Calu3 (cell line): ENCODE measurements around the gene KY. TPM values are rescaled to one million over a fixed set of nuclear protein-coding genes. Genes with fewer than 3 reads are reported as not detected.
A peak's percentile ranks its signal among the peaks of the same experiment; 100 is the strongest.

ENCODE experiments used
- BruUV-seq: library from RNA; stranded (reverse); fragments of 400-500 nt; replicated peaks from 2 replicates; lab custom pipeline; 2021; lab: Mats Ljungman, UMichigan
- CTCF ChIA-PET: fragments of 300-600 bp; sonication (Branson Sonifier 250); formaldehyde crosslinking; loops from one replicate; lab custom pipeline; 2022; ENCODE audit warnings: antibody characterized with exemption; lab: Charles Lee
- DNase-seq: peaks from one replicate; pipeline ENCODE4 v3.0.0; 2022
- H3K27ac Mint-ChIP-seq: one replicate; pipeline ENCODE4 v1.8.0; 2022; ENCODE audit warnings: mixed read lengths; ENCODE audit not compliant: unreplicated experiment
- H3K27me3 Mint-ChIP-seq: one replicate; pipeline ENCODE4 v1.8.0; 2022; ENCODE audit warnings: mixed read lengths; ENCODE audit not compliant: unreplicated experiment
- H3K36me3 Mint-ChIP-seq: one replicate; pipeline ENCODE4 v1.8.0; 2022; ENCODE audit warnings: mild to moderate bottlenecking, moderate library complexity, mixed read lengths; ENCODE audit not compliant: insufficient read depth, unreplicated experiment
- H3K4me1 Mint-ChIP-seq: one replicate; pipeline ENCODE4 v1.8.0; 2022; ENCODE audit warnings: mild to moderate bottlenecking, low read depth, mixed read lengths; ENCODE audit not compliant: unreplicated experiment
- H3K4me3 Mint-ChIP-seq: one replicate; pipeline ENCODE4 v1.8.0; 2022; ENCODE audit warnings: mild to moderate bottlenecking, low read depth, moderate library complexity, mixed read lengths; ENCODE audit not compliant: unreplicated experiment
- H3K9me3 Mint-ChIP-seq: one replicate; pipeline ENCODE4 v1.8.0; 2022; ENCODE audit warnings: low read depth, mixed read lengths; ENCODE audit not compliant: unreplicated experiment
- intact Hi-C: fragments of 100-400 bp; cut with micrococcal nuclease; formaldehyde crosslinking; loops from one replicate; pipeline ENCODE4 v1.10.0; 2022; ENCODE audit not compliant: unreplicated experiment
- total RNA-seq: library from RNA; stranded (reverse); gene quantifications from 2 replicates; pipeline ENCODE4 v1.2.3, GENCODE V29; 2022
- TF ChIP-seq, protein P1 (sequence below): fragments of 200-600 bp; IDR thresholded peaks from one replicate; pipeline ENCODE4 v1.8.0; 2022; ENCODE audit warnings: antibody characterized with exemption; ENCODE audit not compliant: unreplicated experiment

The KY gene
- total RNA-seq, 1 experiment from 2014 or later, result not detected

DNA sequence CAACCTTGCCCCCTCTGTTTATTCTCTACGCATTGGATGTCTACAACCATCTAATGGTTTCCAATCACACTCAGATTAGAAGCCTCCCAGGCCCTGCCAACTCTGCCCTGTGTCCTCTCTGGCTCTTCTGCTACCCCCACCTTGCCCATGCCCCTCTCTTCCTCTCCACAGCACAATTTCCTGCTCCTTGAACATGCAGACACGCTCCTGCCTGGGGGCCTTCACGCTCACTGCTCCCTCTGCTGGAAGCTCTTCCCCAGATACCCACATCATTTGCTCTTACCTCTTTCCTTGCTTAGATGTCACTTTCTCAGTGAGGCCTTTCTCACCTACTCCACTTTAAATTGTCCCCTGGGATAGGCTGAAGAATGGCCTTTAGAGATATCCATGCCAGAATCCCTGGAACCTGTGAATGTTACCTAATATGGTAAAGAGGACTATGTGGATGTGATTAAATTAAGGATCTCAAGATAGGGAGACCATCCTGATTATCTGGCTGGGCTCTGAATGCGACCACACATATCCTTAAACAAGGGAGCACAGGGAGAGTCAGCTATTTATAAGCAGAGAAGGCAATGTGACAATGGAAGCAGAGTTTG, 9.9 kb downstream of the KY start:
- Mint-ChIP-seq H3K27ac (no peak overlapping the region), H3K4me3 (no peak overlapping the region), H3K4me1 (no peaks in the 10 kb centered on the region), H3K27me3 (peaks cover 62% of the 10 kb centered on the region), H3K36me3 (no peaks in the 10 kb centered on the region), H3K9me3 (no peaks in the 10 kb centered on the region)
- intact Hi-C loops, result loop anchor here (1.0 kb wide), 1 partner anchor 40 kb away; no protein-coding TSS in a partner anchor
- TF ChIP-seq, protein P1, sequence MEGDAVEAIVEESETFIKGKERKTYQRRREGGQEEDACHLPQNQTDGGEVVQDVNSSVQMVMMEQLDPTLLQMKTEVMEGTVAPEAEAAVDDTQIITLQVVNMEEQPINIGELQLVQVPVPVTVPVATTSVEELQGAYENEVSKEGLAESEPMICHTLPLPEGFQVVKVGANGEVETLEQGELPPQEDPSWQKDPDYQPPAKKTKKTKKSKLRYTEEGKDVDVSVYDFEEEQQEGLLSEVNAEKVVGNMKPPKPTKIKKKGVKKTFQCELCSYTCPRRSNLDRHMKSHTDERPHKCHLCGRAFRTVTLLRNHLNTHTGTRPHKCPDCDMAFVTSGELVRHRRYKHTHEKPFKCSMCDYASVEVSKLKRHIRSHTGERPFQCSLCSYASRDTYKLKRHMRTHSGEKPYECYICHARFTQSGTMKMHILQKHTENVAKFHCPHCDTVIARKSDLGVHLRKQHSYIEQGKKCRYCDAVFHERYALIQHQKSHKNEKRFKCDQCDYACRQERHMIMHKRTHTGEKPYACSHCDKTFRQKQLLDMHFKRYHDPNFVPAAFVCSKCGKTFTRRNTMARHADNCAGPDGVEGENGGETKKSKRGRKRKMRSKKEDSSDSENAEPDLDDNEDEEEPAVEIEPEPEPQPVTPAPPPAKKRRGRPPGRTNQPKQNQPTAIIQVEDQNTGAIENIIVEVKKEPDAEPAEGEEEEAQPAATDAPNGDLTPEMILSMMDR, result peak; percentile 78
- CTCF ChIA-PET, result interaction anchor here (0.8 to 1.4 kb wide), 3 partner anchors 39 to 149 kb away, joined by 3 read pairs; no protein-coding TSS in a partner anchor
- peak; percentile 57 for DNase-seq
- BruUV-seq, result no TSS peak

DNA sequence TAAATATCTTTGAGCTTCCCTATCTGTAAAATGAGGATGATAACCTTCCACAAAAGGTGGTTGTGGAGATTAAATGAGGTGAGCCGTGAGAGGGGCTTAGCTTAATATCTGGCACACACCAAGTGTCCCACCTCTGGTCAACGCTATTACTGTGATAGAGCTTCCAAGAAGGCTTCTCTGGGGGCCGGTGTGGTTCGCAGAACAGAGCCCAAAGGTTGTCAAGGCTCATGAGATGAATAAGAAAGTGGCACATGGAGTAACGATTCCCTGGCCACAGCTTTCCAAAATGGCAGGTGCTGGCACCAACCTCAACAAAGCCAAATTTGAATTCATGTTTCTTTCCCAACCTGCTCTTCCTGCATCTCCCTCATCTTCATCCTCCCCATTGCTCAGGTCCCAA, 10.4 kb downstream of the KY start:
- TF ChIP-seq, protein P1, result no peak
- Mint-ChIP-seq H3K27ac (no peak overlapping the region), H3K36me3 (no peaks in the 10 kb centered on the region), H3K4me1 (no peaks in the 10 kb centered on the region), H3K4me3 (no peak overlapping the region), H3K9me3 (no peaks in the 10 kb centered on the region), H3K27me3 (peaks cover 56% of the 10 kb centered on the region)
- no TSS peak for BruUV-seq
- CTCF ChIA-PET, result interaction anchor here (1.4 kb wide), 1 partner anchor 43 kb away, joined by 3 read pairs; no protein-coding TSS in a partner anchor
- DNase-seq, result no peak
- intact Hi-C loops, result no loop called here

DNA sequence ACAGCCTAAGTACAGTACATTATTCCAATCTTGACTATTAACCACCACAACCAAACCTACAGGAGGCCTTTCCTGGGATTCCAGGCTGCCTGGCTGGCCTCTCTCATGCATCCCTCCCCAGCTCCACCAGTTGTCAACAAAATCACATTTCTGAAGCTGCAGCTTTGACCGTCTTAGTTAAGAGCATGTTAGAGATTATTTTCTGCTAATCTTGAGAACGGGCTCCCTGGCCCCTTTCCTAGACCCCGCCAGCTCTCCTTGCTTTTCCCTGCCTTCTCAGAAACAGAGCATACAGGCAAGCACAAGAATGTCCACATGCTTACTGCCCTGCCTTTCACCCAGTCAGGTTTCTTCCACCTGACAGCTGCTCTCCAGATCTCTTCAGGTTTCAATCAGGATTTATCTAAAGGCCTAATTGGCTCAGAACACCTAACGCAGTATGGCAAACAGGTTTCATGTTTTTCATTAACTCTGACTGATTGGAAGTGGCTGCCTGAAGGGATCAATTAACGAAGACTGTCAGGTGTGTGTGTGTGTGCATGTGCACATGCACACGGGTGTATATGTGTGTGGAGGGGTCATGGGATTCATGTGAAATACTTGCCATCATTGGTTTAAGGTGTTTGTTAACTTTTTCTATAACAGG, 12.3 kb downstream of the KY start:
- intact Hi-C loops, result no loop called here
- no peak for DNase-seq
- no peaks in the 10 kb centered on the region for H3K36me3 Mint-ChIP-seq
- H3K27ac Mint-ChIP-seq, result no peak overlapping the region
- H3K4me3 Mint-ChIP-seq, result no peak overlapping the region
- CTCF ChIA-PET, result interaction anchor here (0.6 to 1.1 kb wide), 4 partner anchors 14 to 1372 kb away, joined by 3 to 5 read pairs (median 4); no protein-coding TSS in a partner anchor
- TF ChIP-seq, protein P1, result no peak
- BruUV-seq, result no TSS peak
- H3K4me1 Mint-ChIP-seq, result no peaks in the 10 kb centered on the region
- H3K27me3 Mint-ChIP-seq, result peaks cover 52% of the 10 kb centered on the region
- H3K9me3 Mint-ChIP-seq, result no peaks in the 10 kb centered on the region

DNA sequence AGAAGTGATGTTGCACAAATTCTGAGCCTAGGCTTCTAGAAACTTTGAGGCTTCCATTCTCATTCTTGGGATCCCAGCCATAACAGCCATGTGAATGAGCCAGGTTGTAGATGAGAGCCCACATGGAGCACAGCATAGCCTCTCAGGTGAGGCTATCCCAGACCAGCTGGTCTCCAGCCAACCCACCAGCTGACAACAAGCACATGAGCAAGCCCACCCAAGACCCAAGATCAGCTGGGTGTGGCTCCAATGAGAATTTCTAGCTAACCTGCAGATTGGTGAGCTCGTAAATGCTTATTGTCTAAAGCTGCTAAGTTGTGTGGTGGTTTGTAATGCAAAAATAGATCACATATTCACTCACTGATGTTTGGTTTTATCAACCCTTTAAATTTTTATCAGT, 14.4 kb downstream of the KY start:
- Mint-ChIP-seq H3K27ac (no peak overlapping the region), H3K9me3 (peaks cover 3% of the 10 kb centered on the region), H3K27me3 (peaks cover 43% of the 10 kb centered on the region), H3K36me3 (no peaks in the 10 kb centered on the region), H3K4me1 (no peaks in the 10 kb centered on the region), H3K4me3 (no peak overlapping the region)
- intact Hi-C loops, result no loop called here
- DNase-seq, result no peak
- no TSS peak for BruUV-seq
- TF ChIP-seq, protein P1, result no peak
- CTCF ChIA-PET, result no interaction called here
